SU-DHL-6 (cell line): Measurements from ENCODE around the gene UQCRHL.

Experiments
- EZH2phosphoT487 ChIP-seq: fragments of 200-600 bp; sonication (generic), shearing (Covaris generic); conservative IDR thresholded peaks from 2 replicates; pipeline ENCODE4 v1.6.1; 2018; ENCODE audit warnings: mild to moderate bottlenecking, antibody characterized with exemption, low read length, moderate library complexity, mixed read lengths
- TF ChIP-seq, protein P1 (sequence below): fragments of 200-600 bp; sonication (generic); IDR thresholded peaks from one replicate; pipeline ENCODE4 v1.5.1; 2017; ENCODE audit warnings: antibody characterized with exemption, mild to moderate bottlenecking, low read length, moderate library complexity; ENCODE audit not compliant: insufficient read depth, poor library complexity, severe bottlenecking

DNA sequence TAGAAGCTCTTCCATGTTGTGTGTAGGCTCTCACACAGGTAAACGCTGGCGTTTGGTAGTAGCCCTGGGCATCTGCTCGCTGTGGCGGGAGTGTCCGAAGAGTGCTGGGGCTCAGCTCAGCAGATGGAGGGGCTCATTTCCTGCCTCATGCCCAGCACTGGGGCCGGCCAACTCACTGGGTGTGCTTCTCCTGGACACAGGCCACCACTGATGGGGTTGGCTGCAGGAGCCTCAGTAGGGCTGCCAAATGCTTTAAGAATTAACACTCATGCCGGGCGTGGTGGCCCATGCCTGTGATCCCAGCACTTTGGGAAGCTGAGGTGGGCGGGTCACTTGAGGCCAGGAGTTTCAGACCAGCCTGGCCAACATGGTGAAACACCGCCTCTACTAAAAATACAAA is 20.9 kb downstream of the UQCRHL start:
- no peak for TF ChIP-seq EZH2phosphoT487
- TF ChIP-seq, protein P1, sequence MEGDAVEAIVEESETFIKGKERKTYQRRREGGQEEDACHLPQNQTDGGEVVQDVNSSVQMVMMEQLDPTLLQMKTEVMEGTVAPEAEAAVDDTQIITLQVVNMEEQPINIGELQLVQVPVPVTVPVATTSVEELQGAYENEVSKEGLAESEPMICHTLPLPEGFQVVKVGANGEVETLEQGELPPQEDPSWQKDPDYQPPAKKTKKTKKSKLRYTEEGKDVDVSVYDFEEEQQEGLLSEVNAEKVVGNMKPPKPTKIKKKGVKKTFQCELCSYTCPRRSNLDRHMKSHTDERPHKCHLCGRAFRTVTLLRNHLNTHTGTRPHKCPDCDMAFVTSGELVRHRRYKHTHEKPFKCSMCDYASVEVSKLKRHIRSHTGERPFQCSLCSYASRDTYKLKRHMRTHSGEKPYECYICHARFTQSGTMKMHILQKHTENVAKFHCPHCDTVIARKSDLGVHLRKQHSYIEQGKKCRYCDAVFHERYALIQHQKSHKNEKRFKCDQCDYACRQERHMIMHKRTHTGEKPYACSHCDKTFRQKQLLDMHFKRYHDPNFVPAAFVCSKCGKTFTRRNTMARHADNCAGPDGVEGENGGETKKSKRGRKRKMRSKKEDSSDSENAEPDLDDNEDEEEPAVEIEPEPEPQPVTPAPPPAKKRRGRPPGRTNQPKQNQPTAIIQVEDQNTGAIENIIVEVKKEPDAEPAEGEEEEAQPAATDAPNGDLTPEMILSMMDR = no peak
